ENCODE results near the gene CDH10.

GRCh38 chr5:24566933-24567332 is 77.8 kb downstream of the CDH10 start:
- no peak for TF ChIP-seq CTCF (IDR thresholded peaks at IDR 0.05)
- no peak for TF ChIP-seq POLR2AphosphoS5 (IDR thresholded peaks at IDR 0.05)
- no peak for TF ChIP-seq EP300 (IDR thresholded peaks at IDR 0.05)
- TF ChIP-seq POLR2A (IDR thresholded peaks at IDR 0.05) = no peak

All from stomach (tissue), 4 donors.